Activated CD4-positive, alpha-beta T cell treated with anti-CD3 and anti-CD28 coated beads, Interleukin-2, amount 10 ng/mL, durations not matched to agents 7 days and 5 days (primary cell): Measurements from ENCODE around the gene ANKRD63. TPM values are rescaled to one million over a fixed set of nuclear protein-coding genes. Genes with fewer than 3 reads are reported as not detected.
A peak's percentile ranks its signal among the peaks of the same experiment; 100 is the strongest.

Experiments used
- CTCF ChIA-PET: fragments of 350-600 bp; sonication (Branson Sonifier 250); formaldehyde crosslinking; loops from one replicate; lab custom pipeline; 2021; ENCODE audit warnings: antibody characterized with exemption; lab: Charles Lee
- POLR2A ChIA-PET: fragments of 350-600 bp; sonication (Branson Sonifier 250); formaldehyde crosslinking; loops from one replicate; lab custom pipeline; 2021; ENCODE audit warnings: antibody characterized with exemption; lab: Charles Lee
- DNase-seq: peaks from one replicate; pipeline ENCODE4 v3.0.0-alpha.2; 2020
- H3K27ac Mint-ChIP-seq: one replicate; pipeline ENCODE4 v1.8.0; 2021; ENCODE audit warnings: mild to moderate bottlenecking, moderate library complexity, mixed read lengths
- H3K27me3 Mint-ChIP-seq: one replicate; pipeline ENCODE4 v1.8.0; 2021; ENCODE audit warnings: mixed read lengths
- H3K36me3 Mint-ChIP-seq: one replicate; pipeline ENCODE4 v1.8.0; 2021; ENCODE audit warnings: low read depth, mixed read lengths
- H3K4me1 Mint-ChIP-seq: one replicate; pipeline ENCODE4 v1.8.0; 2021; ENCODE audit warnings: mixed read lengths
- H3K4me3 Mint-ChIP-seq: one replicate; pipeline ENCODE4 v1.8.0; 2021; ENCODE audit warnings: mild to moderate bottlenecking, moderate library complexity, mixed read lengths
- H3K9me3 Mint-ChIP-seq: one replicate; pipeline ENCODE4 v1.8.0; 2021; ENCODE audit warnings: mixed read lengths
- total RNA-seq, 2 experiments: library from RNA; stranded (reverse); gene quantifications; one replicate each; pipeline ENCODE4 v1.2.3, GENCODE V29; 2021

ANKRD63 gene
- under 1 TPM in 1 of 2 experiments, not detected in 1; 0.17 TPM for total RNA-seq

GRCh38 chr15:40282869-40283614, at the start of gene ANKRD63:
ANKRD63 (minus strand) TSS chr15:40283064; CDS start chr15:40282586, 478 bp downstream.
- peak within 1 kb of the TSS; percentile 64 for H3K4me3 Mint-ChIP-seq
- H3K4me1 Mint-ChIP-seq, result peaks cover 2% of the 10 kb centered on the region
- ChIA-PET POLR2A (no interaction called here), CTCF (interaction anchor here (0.6 to 2.2 kb wide), 6 partner anchors 11 to 144 kb away, joined by 3 to 14 read pairs (median 4); partner anchors contain the start of gene PLCB2)
- H3K27me3 Mint-ChIP-seq, result peaks cover 40% of the 10 kb centered on the region
- H3K27ac Mint-ChIP-seq, result no peak within 1 kb of the TSS
- no peaks in the 10 kb centered on the region for H3K36me3 Mint-ChIP-seq
- no peak for DNase-seq
- no peaks in the 10 kb centered on the region for H3K9me3 Mint-ChIP-seq

DNA sequence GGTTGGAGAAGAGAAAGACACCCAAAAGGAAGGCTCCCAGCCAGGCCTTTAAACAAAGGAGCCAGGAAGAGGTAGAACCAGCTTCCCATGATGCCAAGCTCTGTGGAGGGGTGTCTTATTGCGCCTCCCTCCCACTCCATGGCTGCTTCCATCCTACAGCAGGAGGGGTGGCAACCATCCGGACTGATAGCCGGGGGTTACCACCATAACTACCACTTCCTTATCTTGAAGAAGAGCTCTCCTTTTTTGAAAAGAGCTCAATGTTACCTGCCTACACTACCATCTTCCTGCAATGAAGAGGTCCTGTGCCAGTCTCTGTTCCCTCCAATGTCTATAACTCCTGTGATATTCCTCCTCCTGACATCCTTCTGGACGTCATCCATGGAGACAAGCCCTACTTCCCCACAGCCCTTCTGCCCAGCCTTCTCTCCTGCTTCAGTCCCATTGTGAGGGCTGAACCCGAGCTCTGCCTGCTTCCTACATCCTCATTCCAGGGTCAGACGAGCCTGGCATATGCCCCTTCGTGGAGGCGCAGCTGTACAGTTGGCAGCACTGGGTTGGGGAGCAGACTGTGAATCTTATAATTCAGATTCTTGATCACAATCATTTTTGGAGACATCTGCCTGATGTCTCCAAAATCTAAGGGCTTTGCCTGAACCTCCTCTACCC, 49.4 kb upstream of the ANKRD63 start:
- Mint-ChIP-seq H3K4me3 (no peak overlapping the region), H3K27me3 (no peaks in the 10 kb centered on the region), H3K27ac (no peak overlapping the region), H3K4me1 (peaks cover 34% of the 10 kb centered on the region), H3K36me3 (no peaks in the 10 kb centered on the region), H3K9me3 (no peaks in the 10 kb centered on the region)
- CTCF ChIA-PET, result interaction anchor here (0.7 to 1.5 kb wide), 8 partner anchors 9 to 450 kb away, joined by 3 to 6 read pairs (median 4); partner anchors contain the start of gene INAFM2
- DNase-seq, result no peak
- POLR2A ChIA-PET, result no interaction called here

- no peak for DNase-seq
- Mint-ChIP-seq H3K9me3 (no peaks in the 10 kb centered on the region), H3K27me3 (no peaks in the 10 kb centered on the region), H3K4me1 (peaks cover 32% of the 10 kb centered on the region), H3K27ac (no peak overlapping the region), H3K36me3 (peaks cover 2% of the 10 kb centered on the region), H3K4me3 (no peak overlapping the region)
- POLR2A ChIA-PET, result no interaction called here
- CTCF ChIA-PET, result interaction anchor here (0.6 to 1.5 kb wide), 6 partner anchors 9 to 119 kb away, joined by 3 to 5 read pairs (median 4); partner anchors contain the start of gene INAFM2
Observed at GRCh38 chr15:40331637-40332036, 48.8 kb upstream of the ANKRD63 start.

- Mint-ChIP-seq H3K36me3 (peaks cover 2% of the 10 kb centered on the region), H3K27ac (no peak overlapping the region), H3K4me3 (no peak overlapping the region), H3K27me3 (no peaks in the 10 kb centered on the region), H3K4me1 (peaks cover 33% of the 10 kb centered on the region), H3K9me3 (no peaks in the 10 kb centered on the region)
- no peak for DNase-seq
- ChIA-PET POLR2A (no interaction called here), CTCF (interaction anchor here (0.6 to 6.6 kb wide), 4 partner anchors 7 to 120 kb away, joined by 3 to 78 read pairs (median 4); partner anchors contain the start of genes ANKRD63 and CCDC9B)
Observed at GRCh38 chr15:40331026-40331425, 48.2 kb upstream of the ANKRD63 start.

GRCh38 chr15:40330368-40330836, 47.5 kb upstream of the ANKRD63 start:
- Mint-ChIP-seq H3K27me3 (peaks cover under 1% of the 10 kb centered on the region), H3K4me1 (peaks cover 30% of the 10 kb centered on the region), H3K27ac (no peak overlapping the region), H3K36me3 (peaks cover 2% of the 10 kb centered on the region), H3K4me3 (no peak overlapping the region), H3K9me3 (no peaks in the 10 kb centered on the region)
- no peak for DNase-seq
- ChIA-PET POLR2A (no interaction called here), CTCF (interaction anchor here (0.9 to 6.6 kb wide), 3 partner anchors 8 to 48 kb away, joined by 4 to 78 read pairs (median 5); partner anchors contain the start of genes ANKRD63 and CCDC9B)

GRCh38 chr15:40329804-40330203, 46.9 kb upstream of the ANKRD63 start:
- peaks cover 34% of the 10 kb centered on the region for H3K4me1 Mint-ChIP-seq
- CTCF ChIA-PET, result interaction anchor here (2.1 to 6.6 kb wide), 2 partner anchors 8 to 13 kb away, joined by 4 to 78 read pairs; partner anchors contain the start of gene CCDC9B
- no peak overlapping the region for H3K27ac Mint-ChIP-seq

GRCh38 chr15:40328751-40329150, 45.9 kb upstream of the ANKRD63 start:
- H3K4me3 Mint-ChIP-seq, result no peak overlapping the region
- peaks cover 5% of the 10 kb centered on the region for H3K27me3 Mint-ChIP-seq
- CTCF ChIA-PET, result interaction anchor here (0.5 to 6.6 kb wide), 12 partner anchors 9 to 226 kb away, joined by 3 to 78 read pairs (median 4); partner anchors contain the start of genes CCDC9B, DISP2 and PLCB2
- DNase-seq, result no peak
- H3K36me3 Mint-ChIP-seq, result peaks cover 5% of the 10 kb centered on the region
- H3K27ac Mint-ChIP-seq, result no peak overlapping the region
- H3K9me3 Mint-ChIP-seq, result no peaks in the 10 kb centered on the region
- H3K4me1 Mint-ChIP-seq, result peaks cover 28% of the 10 kb centered on the region
- POLR2A ChIA-PET, result interaction anchor here (0.6 kb wide), 1 partner anchor 413 kb away, joined by 3 read pairs; no protein-coding TSS in a partner anchor

More at GRCh38 chr15:40329804-40330203, 46.9 kb upstream of the ANKRD63 start:
- POLR2A ChIA-PET, result no interaction called here
- Mint-ChIP-seq H3K36me3 (peaks cover 5% of the 10 kb centered on the region), H3K4me3 (no peak overlapping the region), H3K9me3 (no peaks in the 10 kb centered on the region), H3K27me3 (peaks cover 5% of the 10 kb centered on the region)
- DNase-seq, result no peak

GRCh38 chr15:40328176-40328575, 45.3 kb upstream of the ANKRD63 start:
- ChIA-PET CTCF (interaction anchor here (0.5 to 6.6 kb wide), 13 partner anchors 10 to 226 kb away, joined by 3 to 78 read pairs (median 4); partner anchors contain the start of genes CCDC9B and PLCB2), POLR2A (no interaction called here)
- DNase-seq, result no peak
- H3K27ac Mint-ChIP-seq, result no peak overlapping the region
- H3K4me3 Mint-ChIP-seq, result no peak overlapping the region
- H3K36me3 Mint-ChIP-seq, result peaks cover 5% of the 10 kb centered on the region
- peaks cover 25% of the 10 kb centered on the region for H3K4me1 Mint-ChIP-seq
- H3K27me3 Mint-ChIP-seq, result peaks cover 5% of the 10 kb centered on the region
- H3K9me3 Mint-ChIP-seq, result no peaks in the 10 kb centered on the region

DNA sequence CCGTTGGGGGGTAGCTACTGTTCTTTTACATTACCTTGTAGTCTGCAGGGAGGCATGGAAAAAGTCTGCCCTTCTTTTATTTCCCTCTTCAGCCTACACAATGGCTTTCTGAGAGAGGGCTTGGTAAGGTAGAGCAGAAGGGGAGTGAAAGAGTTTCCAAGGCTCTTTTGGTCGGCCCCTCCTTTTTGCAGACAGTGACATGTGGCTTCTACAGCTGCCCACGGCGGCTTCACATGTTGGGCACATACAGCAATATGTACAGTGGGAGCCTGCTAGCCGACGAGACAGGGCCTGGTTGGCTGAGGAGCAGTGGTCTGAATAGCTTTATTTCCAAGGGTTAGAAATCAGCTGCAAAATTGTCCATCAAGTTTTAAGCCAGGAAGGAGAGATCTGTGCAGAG, 44.6 kb upstream of the ANKRD63 start:
- DNase-seq, result no peak
- Mint-ChIP-seq H3K9me3 (no peaks in the 10 kb centered on the region), H3K36me3 (peaks cover 5% of the 10 kb centered on the region), H3K27ac (no peak overlapping the region), H3K27me3 (peaks cover 5% of the 10 kb centered on the region), H3K4me3 (no peak overlapping the region), H3K4me1 (peaks cover 26% of the 10 kb centered on the region)
- POLR2A ChIA-PET, result no interaction called here
- CTCF ChIA-PET, result interaction anchor here (0.6 to 6.6 kb wide), 10 partner anchors 11 to 279 kb away, joined by 3 to 78 read pairs (median 4); partner anchors contain the start of genes CCDC9B and PLCB2

- Mint-ChIP-seq H3K4me3 (no peak overlapping the region), H3K36me3 (peaks cover 5% of the 10 kb centered on the region), H3K27ac (no peak overlapping the region), H3K9me3 (no peaks in the 10 kb centered on the region), H3K27me3 (peaks cover 5% of the 10 kb centered on the region), H3K4me1 (peaks cover 36% of the 10 kb centered on the region)
- no peak for DNase-seq
- ChIA-PET CTCF (interaction anchor here (0.5 to 6.6 kb wide), 10 partner anchors 8 to 313 kb away, joined by 3 to 78 read pairs (median 5); partner anchors contain the start of genes CCDC9B and PLCB2), POLR2A (no interaction called here)
Observed at GRCh38 chr15:40325700-40326099, 42.8 kb upstream of the ANKRD63 start.

GRCh38 chr15:40325188-40325587, 42.3 kb upstream of the ANKRD63 start:
- Mint-ChIP-seq H3K27me3 (peaks cover 6% of the 10 kb centered on the region), H3K9me3 (no peaks in the 10 kb centered on the region), H3K4me1 (peaks cover 36% of the 10 kb centered on the region), H3K27ac (no peak overlapping the region), H3K4me3 (peak overlapping the region; percentile 70), H3K36me3 (peaks cover 5% of the 10 kb centered on the region)
- CTCF ChIA-PET, result interaction anchor here (0.5 to 6.6 kb wide), 8 partner anchors 9 to 313 kb away, joined by 3 to 78 read pairs (median 5); partner anchors contain the start of genes CCDC9B and PLCB2
- POLR2A ChIA-PET, result no interaction called here
- DNase-seq, result no peak
